HL-60 (cell line): ENCODE measurements around the gene EXTL1.

Source experiments
- DNase-seq, 2 experiments: peaks; one replicate each; pipeline ENCODE4 v3.0.0-alpha.2; 2010 to 2020; ENCODE audit warnings: low read depth in 1 of 2, low spot score in 1 of 2
- H3K27ac ChIP-seq: fragments of 250-450 bp; sonication (Bioruptor Pico); replicated peaks from 2 replicates; pipeline ENCODE4 v1.5.1; 2020; ENCODE audit warnings: mild to moderate bottlenecking, moderate library complexity
- H3K27me3 ChIP-seq: fragments of 250-450 bp; sonication (Bioruptor Pico); 2 replicates; pipeline ENCODE4 v1.5.1; 2021; ENCODE audit warnings: mild to moderate bottlenecking, moderate library complexity; ENCODE audit not compliant: insufficient read depth, poor library complexity, severe bottlenecking
- H3K4me3 ChIP-seq: replicated peaks from 2 replicates; pipeline ENCODE4 v1.5.1; 2011; ENCODE audit warnings: mild to moderate bottlenecking, control low read depth, low read length; ENCODE audit not compliant: insufficient read depth
- GABPA ChIP-seq: IDR thresholded peaks from 2 replicates; pipeline ENCODE4 v1.6.1; 2012; ENCODE audit warnings: low read depth
- POLR2AphosphoS5 ChIP-seq: IDR thresholded peaks from 2 replicates; pipeline ENCODE4 v1.6.1; 2012; ENCODE audit warnings: low read depth
- SPI1 ChIP-seq: IDR thresholded peaks from 2 replicates; pipeline ENCODE4 v1.6.1; 2012; ENCODE audit warnings: low read depth, mild to moderate bottlenecking, borderline replicate concordance
- TF ChIP-seq, protein P1 (sequence below): IDR thresholded peaks from one replicate; pipeline ENCODE4 v1.5.1; 2011; ENCODE audit warnings: low read length, control low read depth, inconsistent platforms; ENCODE audit not compliant: insufficient read depth
- TF ChIP-seq, protein P2 (sequence below): IDR thresholded peaks from 2 replicates; pipeline ENCODE4 v1.6.1; 2012; ENCODE audit warnings: low read depth; ENCODE audit not compliant: insufficient replicate concordance

Gene EXTL1

DNA sequence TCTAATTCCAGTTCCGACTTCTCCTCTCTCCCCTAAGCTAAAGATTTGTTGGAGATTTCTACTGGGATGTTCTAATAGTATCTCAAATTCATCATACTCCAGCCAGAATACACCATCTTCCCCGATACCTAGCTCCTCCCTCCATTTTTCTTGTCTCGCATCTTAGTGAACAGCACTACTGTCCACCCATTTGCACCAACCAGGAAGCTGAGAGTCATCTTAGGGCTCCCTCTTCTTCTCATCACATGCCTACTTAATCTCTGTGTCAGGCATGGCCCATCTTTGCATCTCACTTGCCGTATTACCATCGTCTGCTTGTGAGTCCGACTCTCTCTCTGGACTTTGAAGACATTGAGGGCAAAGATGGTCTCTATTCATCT lies 49.4 kb downstream of the EXTL1 start:
- TF ChIP-seq, protein P1, sequence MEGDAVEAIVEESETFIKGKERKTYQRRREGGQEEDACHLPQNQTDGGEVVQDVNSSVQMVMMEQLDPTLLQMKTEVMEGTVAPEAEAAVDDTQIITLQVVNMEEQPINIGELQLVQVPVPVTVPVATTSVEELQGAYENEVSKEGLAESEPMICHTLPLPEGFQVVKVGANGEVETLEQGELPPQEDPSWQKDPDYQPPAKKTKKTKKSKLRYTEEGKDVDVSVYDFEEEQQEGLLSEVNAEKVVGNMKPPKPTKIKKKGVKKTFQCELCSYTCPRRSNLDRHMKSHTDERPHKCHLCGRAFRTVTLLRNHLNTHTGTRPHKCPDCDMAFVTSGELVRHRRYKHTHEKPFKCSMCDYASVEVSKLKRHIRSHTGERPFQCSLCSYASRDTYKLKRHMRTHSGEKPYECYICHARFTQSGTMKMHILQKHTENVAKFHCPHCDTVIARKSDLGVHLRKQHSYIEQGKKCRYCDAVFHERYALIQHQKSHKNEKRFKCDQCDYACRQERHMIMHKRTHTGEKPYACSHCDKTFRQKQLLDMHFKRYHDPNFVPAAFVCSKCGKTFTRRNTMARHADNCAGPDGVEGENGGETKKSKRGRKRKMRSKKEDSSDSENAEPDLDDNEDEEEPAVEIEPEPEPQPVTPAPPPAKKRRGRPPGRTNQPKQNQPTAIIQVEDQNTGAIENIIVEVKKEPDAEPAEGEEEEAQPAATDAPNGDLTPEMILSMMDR, result no peak
- no peak for TF ChIP-seq SPI1
- TF ChIP-seq GABPA, result no peak
- no peak for TF ChIP-seq POLR2AphosphoS5
- TF ChIP-seq, protein P2, sequence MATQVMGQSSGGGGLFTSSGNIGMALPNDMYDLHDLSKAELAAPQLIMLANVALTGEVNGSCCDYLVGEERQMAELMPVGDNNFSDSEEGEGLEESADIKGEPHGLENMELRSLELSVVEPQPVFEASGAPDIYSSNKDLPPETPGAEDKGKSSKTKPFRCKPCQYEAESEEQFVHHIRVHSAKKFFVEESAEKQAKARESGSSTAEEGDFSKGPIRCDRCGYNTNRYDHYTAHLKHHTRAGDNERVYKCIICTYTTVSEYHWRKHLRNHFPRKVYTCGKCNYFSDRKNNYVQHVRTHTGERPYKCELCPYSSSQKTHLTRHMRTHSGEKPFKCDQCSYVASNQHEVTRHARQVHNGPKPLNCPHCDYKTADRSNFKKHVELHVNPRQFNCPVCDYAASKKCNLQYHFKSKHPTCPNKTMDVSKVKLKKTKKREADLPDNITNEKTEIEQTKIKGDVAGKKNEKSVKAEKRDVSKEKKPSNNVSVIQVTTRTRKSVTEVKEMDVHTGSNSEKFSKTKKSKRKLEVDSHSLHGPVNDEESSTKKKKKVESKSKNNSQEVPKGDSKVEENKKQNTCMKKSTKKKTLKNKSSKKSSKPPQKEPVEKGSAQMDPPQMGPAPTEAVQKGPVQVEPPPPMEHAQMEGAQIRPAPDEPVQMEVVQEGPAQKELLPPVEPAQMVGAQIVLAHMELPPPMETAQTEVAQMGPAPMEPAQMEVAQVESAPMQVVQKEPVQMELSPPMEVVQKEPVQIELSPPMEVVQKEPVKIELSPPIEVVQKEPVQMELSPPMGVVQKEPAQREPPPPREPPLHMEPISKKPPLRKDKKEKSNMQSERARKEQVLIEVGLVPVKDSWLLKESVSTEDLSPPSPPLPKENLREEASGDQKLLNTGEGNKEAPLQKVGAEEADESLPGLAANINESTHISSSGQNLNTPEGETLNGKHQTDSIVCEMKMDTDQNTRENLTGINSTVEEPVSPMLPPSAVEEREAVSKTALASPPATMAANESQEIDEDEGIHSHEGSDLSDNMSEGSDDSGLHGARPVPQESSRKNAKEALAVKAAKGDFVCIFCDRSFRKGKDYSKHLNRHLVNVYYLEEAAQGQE, result no peak
- H3K27ac ChIP-seq, result no peak overlapping the region
- peaks cover 8% of the 10 kb centered on the region for H3K27me3 ChIP-seq
- DNase-seq, result no peak
- no peak overlapping the region for H3K4me3 ChIP-seq

DNA sequence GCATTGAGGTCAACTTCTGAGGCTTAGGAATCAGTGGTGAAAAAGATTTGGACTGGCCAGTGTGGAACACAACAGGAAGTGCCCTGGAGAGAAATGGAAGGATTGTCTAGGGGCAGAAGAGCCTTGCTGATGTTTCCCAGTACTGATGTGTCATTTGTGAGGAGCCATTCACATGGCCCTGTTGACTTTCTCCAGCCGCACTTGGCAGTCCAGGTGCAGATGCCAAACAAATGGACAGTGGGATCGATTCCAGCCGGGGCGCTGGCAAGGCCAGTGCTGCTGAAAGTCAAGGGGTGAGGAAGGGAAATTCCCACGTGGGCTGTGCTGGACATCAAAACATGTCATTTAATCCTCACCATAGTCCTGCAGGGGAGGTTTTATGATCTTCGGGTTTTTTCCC lies 50.7 kb downstream of the EXTL1 start:
- TF ChIP-seq SPI1, result no peak
- no peak for TF ChIP-seq GABPA
- TF ChIP-seq, protein P1, result no peak
- no peak for TF ChIP-seq POLR2AphosphoS5
- TF ChIP-seq, protein P2, result no peak
- DNase-seq, result no peak
- Histone ChIP-seq H3K4me3 (no peak overlapping the region), H3K27me3 (peaks cover 8% of the 10 kb centered on the region), H3K27ac (no peak overlapping the region)

DNA sequence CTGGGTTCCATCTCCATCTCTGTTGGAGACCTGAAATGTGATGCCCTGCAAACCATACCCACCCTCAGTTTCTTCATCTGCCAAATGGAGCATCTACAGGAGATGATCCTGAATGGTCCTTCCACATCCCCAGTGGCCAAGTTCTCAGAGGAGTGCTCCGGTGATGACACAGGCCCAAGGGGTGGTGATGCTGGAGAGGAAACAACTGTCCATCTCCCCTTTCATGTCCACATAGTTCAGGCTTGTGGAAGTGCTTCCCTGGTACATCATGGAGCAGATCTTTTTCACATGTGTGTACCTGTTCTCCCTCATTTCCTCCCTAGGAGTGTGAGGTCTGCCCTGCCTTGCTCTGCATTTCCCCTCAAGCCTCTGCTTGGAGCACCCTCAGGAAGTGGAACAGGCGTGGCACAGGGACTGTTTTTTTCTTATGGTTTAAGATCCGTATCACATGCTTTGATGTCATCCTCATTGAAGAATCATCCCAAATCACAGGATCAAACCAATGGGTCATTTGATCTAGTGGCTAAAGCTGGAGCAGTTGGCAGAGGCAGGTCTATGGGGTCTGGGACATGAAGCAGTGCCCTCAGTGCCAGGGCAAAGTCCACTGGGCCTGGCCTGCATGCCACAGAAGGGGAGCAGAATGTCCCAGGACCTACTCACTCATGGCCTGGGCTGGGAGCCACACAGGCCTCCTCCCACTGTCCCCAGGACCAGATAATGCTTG lies 54.0 kb downstream of the EXTL1 start:
- H3K27ac ChIP-seq, result no peak overlapping the region
- no peak for TF ChIP-seq GABPA
- TF ChIP-seq, protein P1, result no peak
- TF ChIP-seq, protein P2, result no peak
- no peak for TF ChIP-seq POLR2AphosphoS5
- no peak for TF ChIP-seq SPI1
- no peaks in the 10 kb centered on the region for H3K27me3 ChIP-seq
- no peak overlapping the region for H3K4me3 ChIP-seq
- no peak for DNase-seq
